Activated T-cell treated with anti-CD3 and anti-CD28 coated beads, Interleukin-2, amount 50 U/mL, for 4 hours (primary cell): ENCODE measurements around the gene CAB39L. TPM values are rescaled to one million over a fixed set of nuclear protein-coding genes. Genes with fewer than 3 reads are reported as not detected.

ENCODE experiments used
- ATAC-seq, 2 donors: fragments of 200-7000 bp; cut with Tn5 transposase; one replicate each; pipeline ENCODE4 v1.10.0; 2021
- DNase-seq: peaks from one replicate; pipeline ENCODE4 v3.0.0-alpha.2; 2020
- H3K27me3 Mint-ChIP-seq: one replicate; pipeline ENCODE4 v1.8.0; 2021; ENCODE audit warnings: low read depth, mixed read lengths
- H3K36me3 Mint-ChIP-seq: one replicate; pipeline ENCODE4 v1.8.0; 2022; ENCODE audit warnings: mixed read lengths; ENCODE audit not compliant: insufficient read depth
- H3K4me1 Mint-ChIP-seq: one replicate; pipeline ENCODE4 v1.8.0; 2021; ENCODE audit warnings: low read depth, mixed read lengths
- H3K4me3 Mint-ChIP-seq: one replicate; pipeline ENCODE4 v1.8.0; 2021; ENCODE audit warnings: mild to moderate bottlenecking, moderate library complexity, mixed read lengths
- H3K9me3 Mint-ChIP-seq: one replicate; pipeline ENCODE4 v1.8.0; 2021; ENCODE audit warnings: mixed read lengths
- total RNA-seq, 3 donors: library from RNA; stranded (reverse); gene quantifications; one replicate each; pipeline ENCODE4 v1.2.1, GENCODE V29; 2021

CAB39L gene
- total RNA-seq, 3 donors from 2014 or later, result 3.0 to 3.3 (median 3.2) TPM

- Mint-ChIP-seq H3K4me3 (no peak overlapping the region), H3K36me3 (peaks cover 16% of the 10 kb centered on the region), H3K9me3 (peaks cover 24% of the 10 kb centered on the region), H3K4me1 (peaks cover 19% of the 10 kb centered on the region), H3K27me3 (peaks cover 3% of the 10 kb centered on the region)
- DNase-seq (no peak), ATAC-seq (no peak)
Observed at GRCh38 chr13:49367640-49368422, 76.0 kb downstream of the CAB39L start.

GRCh38 chr13:49366841-49367240 lies 77.0 kb downstream of the CAB39L start:
- no peak for ATAC-seq
- peaks cover 24% of the 10 kb centered on the region for H3K9me3 Mint-ChIP-seq
- DNase-seq, result no peak

GRCh38 chr13:49357694-49358093 lies 86.2 kb downstream of the CAB39L start:
- peaks cover 29% of the 10 kb centered on the region for H3K36me3 Mint-ChIP-seq
- ATAC-seq (no peak), DNase-seq (no peak)
- H3K4me3 Mint-ChIP-seq, result no peak overlapping the region
- no peaks in the 10 kb centered on the region for H3K27me3 Mint-ChIP-seq
- no peaks in the 10 kb centered on the region for H3K4me1 Mint-ChIP-seq
- H3K9me3 Mint-ChIP-seq, result no peaks in the 10 kb centered on the region

More at GRCh38 chr13:49366841-49367240, 77.0 kb downstream of the CAB39L start:
- H3K36me3 Mint-ChIP-seq, result peaks cover 21% of the 10 kb centered on the region
- H3K27me3 Mint-ChIP-seq, result peaks cover 3% of the 10 kb centered on the region
- H3K4me3 Mint-ChIP-seq, result no peak overlapping the region
- H3K4me1 Mint-ChIP-seq, result peaks cover 9% of the 10 kb centered on the region

GRCh38 chr13:49356223-49356622 lies 87.6 kb downstream of the CAB39L start:
- Mint-ChIP-seq H3K4me3 (no peak overlapping the region), H3K36me3 (peaks cover 25% of the 10 kb centered on the region)
- no peak for ATAC-seq

GRCh38 chr13:49354719-49355118 lies 89.1 kb downstream of the CAB39L start:
- DNase-seq (no peak), ATAC-seq (no peak)
- Mint-ChIP-seq H3K4me1 (peaks cover 1% of the 10 kb centered on the region), H3K36me3 (peaks cover 19% of the 10 kb centered on the region), H3K4me3 (no peak overlapping the region), H3K9me3 (no peaks in the 10 kb centered on the region), H3K27me3 (no peaks in the 10 kb centered on the region)

More at GRCh38 chr13:49356223-49356622, 87.6 kb downstream of the CAB39L start:
- no peaks in the 10 kb centered on the region for H3K9me3 Mint-ChIP-seq
- DNase-seq, result no peak
- no peaks in the 10 kb centered on the region for H3K27me3 Mint-ChIP-seq
- no peaks in the 10 kb centered on the region for H3K4me1 Mint-ChIP-seq

GRCh38 chr13:49353908-49354307 lies 90.0 kb downstream of the CAB39L start:
- Mint-ChIP-seq H3K9me3 (no peaks in the 10 kb centered on the region), H3K27me3 (no peaks in the 10 kb centered on the region), H3K4me1 (peaks cover 2% of the 10 kb centered on the region), H3K4me3 (no peak overlapping the region), H3K36me3 (peaks cover 16% of the 10 kb centered on the region)
- DNase-seq (no peak), ATAC-seq (no peak)

GRCh38 chr13:49351871-49352270 lies 92.0 kb downstream of the CAB39L start:
- DNase-seq, result no peak
- peaks cover 5% of the 10 kb centered on the region for H3K36me3 Mint-ChIP-seq
- H3K9me3 Mint-ChIP-seq, result no peaks in the 10 kb centered on the region
- ATAC-seq, result no peak
- H3K27me3 Mint-ChIP-seq, result no peaks in the 10 kb centered on the region
- peaks cover 2% of the 10 kb centered on the region for H3K4me1 Mint-ChIP-seq
- H3K4me3 Mint-ChIP-seq, result no peak overlapping the region

- Mint-ChIP-seq H3K4me1 (peaks cover 5% of the 10 kb centered on the region), H3K36me3 (peaks cover 5% of the 10 kb centered on the region), H3K9me3 (no peaks in the 10 kb centered on the region), H3K4me3 (no peak overlapping the region), H3K27me3 (no peaks in the 10 kb centered on the region)
- DNase-seq (no peak), ATAC-seq (no peak)
Observed at GRCh38 chr13:49348751-49349150, 95.1 kb downstream of the CAB39L start.

- Mint-ChIP-seq H3K4me1 (peaks cover 5% of the 10 kb centered on the region), H3K36me3 (peaks cover 6% of the 10 kb centered on the region), H3K4me3 (no peak overlapping the region), H3K27me3 (no peaks in the 10 kb centered on the region), H3K9me3 (no peaks in the 10 kb centered on the region)
- ATAC-seq (no peak), DNase-seq (no peak)
Observed at GRCh38 chr13:49347650-49348385, 96.0 kb downstream of the CAB39L start.

GRCh38 chr13:49346460-49346859 lies 97.4 kb downstream of the CAB39L start:
- DNase-seq, result no peak
- Mint-ChIP-seq H3K36me3 (peaks cover 6% of the 10 kb centered on the region), H3K27me3 (no peaks in the 10 kb centered on the region), H3K4me1 (peaks cover 5% of the 10 kb centered on the region), H3K9me3 (no peaks in the 10 kb centered on the region), H3K4me3 (no peak overlapping the region)
- ATAC-seq, result no peak

GRCh38 chr13:49343731-49344130 lies 100.1 kb downstream of the CAB39L start:
- peaks cover 3% of the 10 kb centered on the region for H3K4me1 Mint-ChIP-seq
- H3K27me3 Mint-ChIP-seq, result no peaks in the 10 kb centered on the region
- ATAC-seq (no peak), DNase-seq (no peak)
- peaks cover 4% of the 10 kb centered on the region for H3K36me3 Mint-ChIP-seq
- no peak overlapping the region for H3K4me3 Mint-ChIP-seq
- H3K9me3 Mint-ChIP-seq, result no peaks in the 10 kb centered on the region

- H3K27me3 Mint-ChIP-seq, result no peaks in the 10 kb centered on the region
- no peaks in the 10 kb centered on the region for H3K9me3 Mint-ChIP-seq
- no peak overlapping the region for H3K4me3 Mint-ChIP-seq
- H3K36me3 Mint-ChIP-seq, result peaks cover 6% of the 10 kb centered on the region
- no peak for ATAC-seq
- DNase-seq, result no peak
- peaks cover 3% of the 10 kb centered on the region for H3K4me1 Mint-ChIP-seq
Observed at GRCh38 chr13:49343255-49343654, 100.6 kb downstream of the CAB39L start.

- peaks cover 6% of the 10 kb centered on the region for H3K36me3 Mint-ChIP-seq
- H3K9me3 Mint-ChIP-seq, result no peaks in the 10 kb centered on the region
- H3K27me3 Mint-ChIP-seq, result no peaks in the 10 kb centered on the region
- DNase-seq (no peak), ATAC-seq (no peak)
- no peak overlapping the region for H3K4me3 Mint-ChIP-seq
- H3K4me1 Mint-ChIP-seq, result peaks cover 3% of the 10 kb centered on the region
Observed at GRCh38 chr13:49342454-49342853, 101.4 kb downstream of the CAB39L start.

GRCh38 chr13:49341941-49342340 lies 101.9 kb downstream of the CAB39L start:
- DNase-seq (no peak), ATAC-seq (no peak)
- H3K9me3 Mint-ChIP-seq, result no peaks in the 10 kb centered on the region
- no peak overlapping the region for H3K4me3 Mint-ChIP-seq
- H3K27me3 Mint-ChIP-seq, result no peaks in the 10 kb centered on the region
- H3K36me3 Mint-ChIP-seq, result peaks cover 6% of the 10 kb centered on the region
- peaks cover 3% of the 10 kb centered on the region for H3K4me1 Mint-ChIP-seq

GRCh38 chr13:49341517-49341916 lies 102.3 kb downstream of the CAB39L start:
- no peak for ATAC-seq
- H3K4me3 Mint-ChIP-seq, result no peak overlapping the region
- peaks cover 6% of the 10 kb centered on the region for H3K36me3 Mint-ChIP-seq
- H3K9me3 Mint-ChIP-seq, result no peaks in the 10 kb centered on the region
- H3K27me3 Mint-ChIP-seq, result no peaks in the 10 kb centered on the region
- H3K4me1 Mint-ChIP-seq, result peaks cover 3% of the 10 kb centered on the region
- no peak for DNase-seq
